ENCODE measurements around the gene SPATA1. TPM values are rescaled to one million over a fixed set of nuclear protein-coding genes. Genes with fewer than 3 reads are reported as not detected.

SPATA1 gene
- total RNA-seq, 2 experiments from 2014 or later, result 1.4 to 4.8 TPM

- Histone ChIP-seq H3K36me3 (ENCODE audit: insufficient read depth, low read length) (peaks cover 95% of the 10 kb centered on the region), H3K27ac (ENCODE audit: low read depth, low read length, poor library complexity, severe bottlenecking) (no peak overlapping the region), H3K4me1 (ENCODE audit: insufficient read depth, low read length, poor library complexity, severe bottlenecking) (no peaks in the 10 kb centered on the region), H3K9me2 (ENCODE audit: insufficient read depth, low read length) (no peaks in the 10 kb centered on the region), H3K9me3 (ENCODE audit: low read length) (no peaks in the 10 kb centered on the region), H3K4me3 (ENCODE audit: low read depth, low read length, poor library complexity, severe bottlenecking) (no peak overlapping the region), H3K4me2 (ENCODE audit: low read length) (no peak overlapping the region), H4K20me1 (ENCODE audit: insufficient read depth, low read length) (no peaks in the 10 kb centered on the region), H3K79me2 (ENCODE audit: insufficient read depth, low read depth, low read length) (peaks cover 25% of the 10 kb centered on the region; the same call in 1 of the 2 replicates), H2AFZ (ENCODE audit: low read length) (no peak overlapping the region)
- DNase-seq (ENCODE audit: low spot score), result no peak
- intact Hi-C loops (cut with micrococcal nuclease; ENCODE audit: unreplicated experiment), result no loop called here
- BruUV-seq (replicated peaks), result no TSS peak
- CTCF ChIA-PET (ENCODE audit: unreplicated experiment), result no interaction called here
- POLR2A ChIA-PET, result interaction anchor here (0.7 to 1.5 kb wide), 5 partner anchors 9 to 84 kb away, joined by 3 to 7 read pairs (median 4); partner anchors contain the start of gene CTBS
- no peak for TF ChIP-seq CTCF (conservative IDR thresholded peaks at IDR 0.05; ENCODE audit: low read length)
- no peak for TF ChIP-seq EZH2phosphoT487 (IDR thresholded peaks at IDR 0.05; ENCODE audit: borderline replicate concordance, low read depth, low read length)
These were observed 16.4 kb upstream of the SPATA1 start for GRCh38 chr1:84489766-84490165.

GRCh38 chr1:84492726-84493125 is 13.5 kb upstream of the SPATA1 start:
- TF ChIP-seq EZH2phosphoT487 (IDR thresholded peaks at IDR 0.05; ENCODE audit: borderline replicate concordance, low read depth, low read length) (no peak), CTCF (conservative IDR thresholded peaks at IDR 0.05; ENCODE audit: low read length) (no peak)
- H2AFZ ChIP-seq (ENCODE audit: low read length), result no peak overlapping the region
- no peaks in the 10 kb centered on the region for H3K9me3 ChIP-seq (ENCODE audit: low read length)
- BruUV-seq (replicated peaks), result no TSS peak
- no peak for DNase-seq (ENCODE audit: low spot score)
- H3K27ac ChIP-seq (ENCODE audit: low read depth, low read length, poor library complexity, severe bottlenecking), result no peak overlapping the region
- H3K79me2 ChIP-seq (ENCODE audit: insufficient read depth, low read depth, low read length), result peaks cover 14% of the 10 kb centered on the region; the same call in 1 of the 2 replicates
- H3K36me3 ChIP-seq (ENCODE audit: insufficient read depth, low read length), result peaks cover 98% of the 10 kb centered on the region
- ChIA-PET POLR2A (no interaction called here), CTCF (ENCODE audit: unreplicated experiment) (no interaction called here)
- no peaks in the 10 kb centered on the region for H3K9me2 ChIP-seq (ENCODE audit: insufficient read depth, low read length)
- no peaks in the 10 kb centered on the region for H4K20me1 ChIP-seq (ENCODE audit: insufficient read depth, low read length)
- no peak overlapping the region for H3K4me3 ChIP-seq (ENCODE audit: low read depth, low read length, poor library complexity, severe bottlenecking)
- no peak overlapping the region for H3K4me2 ChIP-seq (ENCODE audit: low read length)
- intact Hi-C loops (cut with micrococcal nuclease; ENCODE audit: unreplicated experiment), result no loop called here
- no peaks in the 10 kb centered on the region for H3K4me1 ChIP-seq (ENCODE audit: insufficient read depth, low read length, poor library complexity, severe bottlenecking)

GRCh38 chr1:84493747-84494146 is 12.4 kb upstream of the SPATA1 start:
- no peaks in the 10 kb centered on the region for H3K9me2 ChIP-seq (ENCODE audit: insufficient read depth, low read length)
- no peak for TF ChIP-seq CTCF (conservative IDR thresholded peaks at IDR 0.05; ENCODE audit: low read length)
- no peak for TF ChIP-seq EZH2phosphoT487 (IDR thresholded peaks at IDR 0.05; ENCODE audit: borderline replicate concordance, low read depth, low read length)
- DNase-seq (ENCODE audit: low spot score), result no peak
- intact Hi-C loops (cut with micrococcal nuclease; ENCODE audit: unreplicated experiment), result no loop called here
- no peak overlapping the region for H2AFZ ChIP-seq (ENCODE audit: low read length)
- H3K4me3 ChIP-seq (ENCODE audit: low read depth, low read length, poor library complexity, severe bottlenecking), result no peak overlapping the region
- H3K4me1 ChIP-seq (ENCODE audit: insufficient read depth, low read length, poor library complexity, severe bottlenecking), result no peaks in the 10 kb centered on the region
- peaks cover 99% of the 10 kb centered on the region for H3K36me3 ChIP-seq (ENCODE audit: insufficient read depth, low read length)
- POLR2A ChIA-PET, result no interaction called here
- CTCF ChIA-PET (ENCODE audit: unreplicated experiment), result no interaction called here
- BruUV-seq (replicated peaks), result no TSS peak
- H4K20me1 ChIP-seq (ENCODE audit: insufficient read depth, low read length), result no peaks in the 10 kb centered on the region
- H3K4me2 ChIP-seq (ENCODE audit: low read length), result no peak overlapping the region
- no peaks in the 10 kb centered on the region for H3K9me3 ChIP-seq (ENCODE audit: low read length)
- H3K27ac ChIP-seq (ENCODE audit: low read depth, low read length, poor library complexity, severe bottlenecking), result no peak overlapping the region
- peaks cover 7% of the 10 kb centered on the region; the same call in 1 of the 2 replicates for H3K79me2 ChIP-seq (ENCODE audit: insufficient read depth, low read depth, low read length)

Measured in OCI-LY7 (cell line).